ENCODE measurements around the gene MEGF11. TPM values are rescaled to one million over a fixed set of nuclear protein-coding genes. Genes with fewer than 3 reads are reported as not detected.

Gene MEGF11
- total RNA-seq, 6 experiments from 2014 or later, result not detected

GRCh38 chr15:65938604-65939003 lies 314.9 kb downstream of the MEGF11 start:
- ATAC-seq (no peak), DNase-seq (no peak)
- no peaks in the 10 kb centered on the region for H3K9me3 ChIP-seq
- no peaks in the 10 kb centered on the region for H3K36me3 ChIP-seq
- H3K4me3 ChIP-seq, result no peak overlapping the region
- 77% methylated on average over 4 of the region's 4 CpGs for WGBS (ENCODE audit: insufficient coverage, low coverage, low lambda C conversion rate, missing lambda C conversion rate)
- no peak for TF ChIP-seq CTCF (IDR thresholded peaks at IDR 0.05)
- no peak for TF ChIP-seq POLR2A (IDR thresholded peaks at IDR 0.05)
- no peak overlapping the region for H3K27ac ChIP-seq
- H3K4me1 ChIP-seq, result peaks cover 0 to 4% (median 0%) of the 10 kb centered on the region in 4 donors
- H3K27me3 ChIP-seq, result no peaks in the 10 kb centered on the region
- intact Hi-C loops (cut with DNase I), result no loop called here

GRCh38 chr15:65937476-65937875 lies 316.1 kb downstream of the MEGF11 start:
- H3K9me3 ChIP-seq, result no peaks in the 10 kb centered on the region
- 91% methylated on average over 1 of the region's 1 CpG for WGBS (ENCODE audit: insufficient coverage, low coverage, low lambda C conversion rate, missing lambda C conversion rate)
- no peak overlapping the region for H3K4me3 ChIP-seq
- peaks cover 0 to 4% (median 0%) of the 10 kb centered on the region in 4 donors for H3K4me1 ChIP-seq
- TF ChIP-seq POLR2A (IDR thresholded peaks at IDR 0.05), result no peak
- TF ChIP-seq CTCF (IDR thresholded peaks at IDR 0.05), result no peak
- H3K27ac ChIP-seq, result no peak overlapping the region
- ATAC-seq (no peak), DNase-seq (peak in 1 of 3 donors; percentile 4)
- intact Hi-C loops (cut with DNase I), result no loop called here
- H3K27me3 ChIP-seq, result no peaks in the 10 kb centered on the region
- H3K36me3 ChIP-seq, result no peaks in the 10 kb centered on the region

GRCh38 chr15:65937054-65937453 lies 316.5 kb downstream of the MEGF11 start:
- H3K4me3 ChIP-seq, result no peak overlapping the region
- peaks cover 0 to 4% (median 0%) of the 10 kb centered on the region in 4 donors for H3K4me1 ChIP-seq
- no peaks in the 10 kb centered on the region for H3K27me3 ChIP-seq
- H3K27ac ChIP-seq, result no peak overlapping the region
- WGBS (ENCODE audit: insufficient coverage, low coverage, low lambda C conversion rate, missing lambda C conversion rate), result 71% methylated on average over 2 of the region's 3 CpGs
- intact Hi-C loops (cut with DNase I), result no loop called here
- no peaks in the 10 kb centered on the region for H3K36me3 ChIP-seq
- peak in 1 of 4 donors; percentile 24 for ATAC-seq
- TF ChIP-seq CTCF (IDR thresholded peaks at IDR 0.05) (no peak), POLR2A (IDR thresholded peaks at IDR 0.05) (no peak)
- no peaks in the 10 kb centered on the region for H3K9me3 ChIP-seq
- DNase-seq, result no peak

- Histone ChIP-seq H3K4me1 (peaks cover 0 to 4% (median 0%) of the 10 kb centered on the region in 4 donors), H3K9me3 (no peaks in the 10 kb centered on the region), H3K27me3 (no peaks in the 10 kb centered on the region), H3K4me3 (no peak overlapping the region), H3K36me3 (no peaks in the 10 kb centered on the region), H3K27ac (no peak overlapping the region)
- ATAC-seq, result peak in 1 of 4 donors; percentile 22
- DNase-seq, result no peak
- no peak for TF ChIP-seq POLR2A (IDR thresholded peaks at IDR 0.05)
- no peak for TF ChIP-seq CTCF (IDR thresholded peaks at IDR 0.05)
- WGBS (ENCODE audit: insufficient coverage, low coverage, low lambda C conversion rate, missing lambda C conversion rate), result 71% methylated on average over 1 of the region's 1 CpG
- intact Hi-C loops (cut with DNase I), result no loop called here
Observed at GRCh38 chr15:65936282-65936681, 317.3 kb downstream of the MEGF11 start.

GRCh38 chr15:65935391-65935790 lies 318.2 kb downstream of the MEGF11 start:
- intact Hi-C loops (cut with DNase I), result no loop called here
- DNase-seq, result no peak
- ATAC-seq, result no peak
- no peaks in the 10 kb centered on the region for H3K36me3 ChIP-seq
- peaks cover 0 to 2% (median 0%) of the 10 kb centered on the region in 4 donors for H3K4me1 ChIP-seq
- WGBS (ENCODE audit: insufficient coverage, low coverage, low lambda C conversion rate, missing lambda C conversion rate), result 83% methylated on average over 1 of the region's 2 CpGs
- no peak overlapping the region for H3K4me3 ChIP-seq
- H3K9me3 ChIP-seq, result no peaks in the 10 kb centered on the region
- no peak for TF ChIP-seq CTCF (IDR thresholded peaks at IDR 0.05)
- no peak for TF ChIP-seq POLR2A (IDR thresholded peaks at IDR 0.05)
- H3K27me3 ChIP-seq, result no peaks in the 10 kb centered on the region
- H3K27ac ChIP-seq, result no peak overlapping the region

Measured in right lobe of liver (tissue), 6 donors.